Lower leg skin (tissue), 4 donors: ENCODE measurements around the gene APLNR. TPM values are rescaled to one million over a fixed set of nuclear protein-coding genes. Genes with fewer than 3 reads are reported as not detected.

ENCODE experiments used
- DNase-seq, 2 donors: peaks; one replicate each; pipeline ENCODE4 v3.0.0-alpha.2; 2019; ENCODE audit warnings: low spot score in 2 of 2
- H3K4me3 ChIP-seq: fragments of 200-600 bp; sonication (generic); 2 replicates; pipeline ENCODE4 v1.5.1; 2017; ENCODE audit warnings: mild to moderate bottlenecking, low read depth; ENCODE audit not compliant: poor library complexity, severe bottlenecking
- CTCF ChIP-seq, 3 donors: fragments of 450-650 bp; IDR thresholded peaks; one replicate each; pipeline ENCODE4 v1.5.1; 2016; ENCODE audit warnings: antibody characterized with exemption in 3 of 3, mild to moderate bottlenecking in 3 of 3, moderate library complexity in 2 of 3
- POLR2A ChIP-seq, 2 donors: fragments of 450-650 bp; IDR thresholded peaks; one replicate each; pipeline ENCODE4 v1.6.1; 2016 to 2017; ENCODE audit warnings: antibody characterized with exemption in 2 of 2, mild to moderate bottlenecking in 1 of 2, moderate library complexity in 1 of 2
- WGBS, 2 donors: methylation state at CpG; one replicate each; pipeline ENCODE4 v1.1.5; 2018; 5-methylcytosine and 5-hydroxymethylcytosine counted together
- intact Hi-C: fragments of 100-400 bp; cut with DNase I; formaldehyde crosslinking; loops from one replicate; pipeline ENCODE4 v1.15.0; 2023; ENCODE audit warnings: low total_unique reads
- total RNA-seq, 4 donors: library from RNA; depleted of rRNA; stranded (reverse); fragments of >200 nt; gene quantifications; one replicate each; pipeline ENCODE4 v1.1.0, GENCODE V29; 2016

APLNR gene
- total RNA-seq, 4 donors from 2014 or later, result 0.17 to 1.6 (median 0.82) TPM

GRCh38 chr11:57255618-57256017 is 18.6 kb upstream of the APLNR start:
- 9 to 12% methylated on average over 1 of the region's 1 CpG for WGBS, 2 donors
- intact Hi-C loops, result no loop called here
- TF ChIP-seq CTCF (IDR thresholded peaks at IDR 0.05), result no peak
- no peak for TF ChIP-seq POLR2A (IDR thresholded peaks at IDR 0.05)
- no peak overlapping the region for H3K4me3 ChIP-seq
- no peak for DNase-seq

DNA sequence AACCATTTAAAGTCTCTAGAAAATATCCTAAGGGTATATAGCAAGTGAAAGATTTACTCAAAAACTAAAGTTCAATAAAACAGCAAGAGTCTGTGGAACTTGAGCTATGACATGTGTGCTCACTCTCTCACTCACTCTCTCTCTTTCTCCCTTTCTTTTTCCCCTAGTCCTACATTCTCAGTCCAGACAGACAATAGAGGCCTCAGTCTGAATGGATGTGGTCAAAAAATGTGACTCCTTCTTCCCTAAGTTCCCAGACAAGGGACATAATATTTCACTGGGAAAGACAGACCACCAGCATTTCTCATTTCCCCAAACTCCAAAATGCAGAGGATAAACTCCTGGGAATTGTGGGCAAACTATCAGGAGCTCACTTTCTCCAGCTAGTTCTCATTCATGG is 17.6 kb upstream of the APLNR start:
- TF ChIP-seq POLR2A (IDR thresholded peaks at IDR 0.05) (no peak), CTCF (IDR thresholded peaks at IDR 0.05) (no peak)
- H3K4me3 ChIP-seq, result no peak overlapping the region
- no peak for DNase-seq
- intact Hi-C loops, result no loop called here

DNA sequence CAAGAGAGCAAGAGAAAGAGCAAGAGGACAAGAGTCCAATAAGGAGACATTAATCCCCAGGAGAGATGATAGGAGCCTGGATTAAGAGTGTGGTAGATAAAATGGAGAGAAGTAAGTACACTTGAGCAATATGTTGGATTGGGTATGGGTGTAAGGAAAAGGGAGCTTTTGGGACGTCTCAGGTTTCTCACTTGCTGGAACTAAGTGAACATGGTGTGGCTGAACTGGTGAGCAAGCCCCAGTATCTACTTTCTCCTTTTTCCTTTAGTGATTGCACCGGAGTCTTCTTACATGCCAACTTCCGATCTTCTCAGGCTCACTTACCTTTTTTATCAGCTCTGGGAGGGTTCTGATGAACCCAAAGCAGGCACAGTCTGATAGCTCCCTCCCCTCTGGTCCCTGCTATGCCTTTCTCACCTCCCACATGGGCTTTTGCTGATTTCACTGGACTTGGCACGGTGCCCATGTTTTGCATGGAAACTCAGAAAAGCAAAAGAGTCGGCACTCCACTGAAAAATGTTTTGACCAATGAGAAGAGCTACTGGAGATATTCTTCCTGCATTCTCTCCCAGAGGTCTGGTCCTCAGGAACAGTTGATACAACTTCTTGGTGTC is 14.5 kb upstream of the APLNR start:
- no peak overlapping the region for H3K4me3 ChIP-seq
- 37 to 47% methylated on average over 5 of the region's 5 CpGs for WGBS, 2 donors
- DNase-seq, result peak in 1 of 2 donors; percentile 72
- intact Hi-C loops, result loop anchor here (2.0 kb wide), 1 partner anchor 25 kb away; no protein-coding TSS in a partner anchor
- no peak for TF ChIP-seq POLR2A (IDR thresholded peaks at IDR 0.05)
- TF ChIP-seq CTCF (IDR thresholded peaks at IDR 0.05), result no peak

DNA sequence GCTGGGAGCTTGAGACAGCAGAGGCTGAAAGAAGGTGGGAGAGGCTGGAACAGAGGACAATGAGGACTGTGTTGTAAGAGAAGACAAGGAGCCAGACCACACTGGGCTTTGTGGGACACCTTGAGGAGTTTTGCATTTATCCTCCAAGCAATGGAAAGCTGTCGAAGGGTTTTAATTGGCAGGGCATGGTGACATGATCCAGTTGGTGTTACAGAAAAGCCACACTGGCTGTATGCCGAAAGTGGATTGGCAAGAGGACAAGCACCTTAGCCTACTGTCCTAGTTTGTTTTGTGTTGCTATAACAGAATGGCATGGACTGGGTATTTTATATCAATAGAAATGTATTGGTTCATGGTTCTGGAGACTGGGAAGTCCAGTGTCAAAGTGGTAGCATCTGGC is 14.0 kb upstream of the APLNR start:
- 72 to 79% methylated on average over 2 of the region's 2 CpGs for WGBS, 2 donors
- TF ChIP-seq CTCF (IDR thresholded peaks at IDR 0.05) (no peak), POLR2A (IDR thresholded peaks at IDR 0.05) (no peak)
- peak in 1 of 2 donors; percentile 57 for DNase-seq
- no peak overlapping the region for H3K4me3 ChIP-seq
- intact Hi-C loops, result no loop called here

DNA sequence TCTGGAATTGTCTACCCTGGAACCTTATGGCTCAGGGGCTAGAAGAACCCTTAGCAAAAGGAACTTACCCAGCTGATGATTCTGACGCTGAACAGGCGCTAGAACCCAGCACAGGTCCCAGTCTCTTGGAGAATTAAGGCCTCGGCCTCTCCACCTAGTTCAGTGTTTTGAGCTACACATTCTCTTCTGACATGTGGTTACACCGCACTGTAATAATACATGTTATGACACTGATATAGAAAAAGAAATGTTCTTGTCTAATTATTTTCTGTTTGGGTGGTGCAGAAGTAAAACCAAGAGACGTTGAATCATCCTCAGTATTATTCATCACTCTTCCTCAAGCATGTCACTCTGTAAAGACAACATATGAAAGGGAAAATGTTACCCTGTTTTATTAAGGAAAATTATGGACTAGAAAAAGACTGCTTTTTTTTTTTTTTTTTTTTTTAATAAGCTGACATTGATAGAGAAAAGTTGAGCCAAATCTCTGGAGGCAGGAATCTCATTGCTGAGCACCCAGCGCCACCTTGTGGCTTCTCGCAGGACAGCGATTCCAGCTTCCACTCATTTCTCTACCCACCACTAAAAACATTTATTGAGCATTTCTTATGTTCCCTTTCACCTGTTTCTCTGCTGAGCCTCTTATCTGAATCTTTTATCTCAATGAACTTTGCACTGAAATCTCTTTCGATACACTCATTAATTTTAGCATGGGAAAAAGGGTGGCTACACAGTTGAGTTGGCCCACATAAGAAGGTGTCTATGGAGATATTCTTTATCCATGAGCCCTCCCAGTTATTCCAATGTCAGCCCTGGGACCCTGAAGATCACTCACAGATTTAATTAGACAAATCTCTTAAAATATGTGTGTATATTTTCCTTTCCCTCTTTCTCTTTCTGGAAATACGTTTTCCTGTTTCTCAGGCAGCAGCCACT is 12.6 kb upstream of the APLNR start:
- intact Hi-C loops, result loop anchor here (5.0 to 10.0 kb wide), 2 partner anchors 135 to 407 kb away; no protein-coding TSS in a partner anchor
- no peak for TF ChIP-seq POLR2A (IDR thresholded peaks at IDR 0.05)
- TF ChIP-seq CTCF (IDR thresholded peaks at IDR 0.05), result no peak
- DNase-seq, result peak; percentile 52 to 89
- H3K4me3 ChIP-seq, result no peak overlapping the region
- 19 to 24% methylated on average over 10 of the region's 10 CpGs for WGBS, 2 donors
